ENCODE measurements around the gene HDAC4. TPM values are rescaled to one million over a fixed set of nuclear protein-coding genes. Genes with fewer than 3 reads are reported as not detected.

The HDAC4 gene
- total RNA-seq, 1 experiment from 2014 or later: 21.8 TPM

DNA sequence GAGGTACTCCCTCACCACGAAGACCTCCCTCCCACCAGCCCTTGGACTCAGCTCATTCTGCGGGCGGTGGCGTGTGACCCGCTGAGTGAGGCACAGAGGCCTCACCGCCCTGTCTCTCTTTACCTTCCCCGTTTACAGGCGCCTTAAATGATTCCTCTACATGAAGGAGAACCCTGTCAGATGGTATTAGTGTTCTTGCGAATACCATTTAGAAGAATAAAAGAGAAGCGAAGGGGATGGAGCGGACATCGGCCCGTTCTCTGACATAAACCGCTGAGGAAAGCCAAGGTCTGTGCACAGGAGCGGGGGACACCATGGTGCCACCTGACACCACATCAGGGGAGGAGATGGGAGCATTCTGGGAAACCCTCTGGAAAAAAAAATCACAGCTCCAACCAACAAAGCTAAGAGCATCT lies 179.8 kb downstream of the HDAC4 start:
- no peaks in the 10 kb centered on the region for H3K9me3 Mint-ChIP-seq (ENCODE audit: unreplicated experiment)
- CTCF ChIA-PET: interaction anchor here (0.6 kb wide), 2 partner anchors 282 to 798 kb away, joined by 3 read pairs; no protein-coding TSS in a partner anchor
- H3K27ac Mint-ChIP-seq (ENCODE audit: low read depth, unreplicated experiment): no peak overlapping the region
- no TSS peak for BruUV-seq (replicated peaks)
- no peak for DNase-seq (ENCODE audit: unreplicated experiment)
- no peak overlapping the region for H3K4me3 Mint-ChIP-seq (ENCODE audit: unreplicated experiment)
- H3K27me3 Mint-ChIP-seq (ENCODE audit: insufficient read depth, unreplicated experiment): no peaks in the 10 kb centered on the region
- no peak for TF ChIP-seq CTCF (IDR thresholded peaks at IDR 0.05; ENCODE audit: unreplicated experiment)
- intact Hi-C loops (cut with micrococcal nuclease): no loop called here
- no peaks in the 10 kb centered on the region for H3K36me3 Mint-ChIP-seq (ENCODE audit: insufficient read depth, unreplicated experiment)
- POLR2A ChIA-PET: interaction anchor here (1.2 kb wide), 1 partner anchor 55 kb away, joined by 3 read pairs; no protein-coding TSS in a partner anchor
- no peaks in the 10 kb centered on the region for H3K4me1 Mint-ChIP-seq (ENCODE audit: insufficient read depth, unreplicated experiment)

- TF ChIP-seq CTCF (IDR thresholded peaks at IDR 0.05; ENCODE audit: unreplicated experiment): no peak
- H3K27me3 Mint-ChIP-seq (ENCODE audit: insufficient read depth, unreplicated experiment): no peaks in the 10 kb centered on the region
- H3K36me3 Mint-ChIP-seq (ENCODE audit: insufficient read depth, unreplicated experiment): peaks cover 4% of the 10 kb centered on the region
- H3K4me3 Mint-ChIP-seq (ENCODE audit: unreplicated experiment): no peak overlapping the region
- CTCF ChIA-PET: no interaction called here
- no TSS peak for BruUV-seq (replicated peaks)
- H3K9me3 Mint-ChIP-seq (ENCODE audit: unreplicated experiment): no peaks in the 10 kb centered on the region
- H3K27ac Mint-ChIP-seq (ENCODE audit: low read depth, unreplicated experiment): no peak overlapping the region
- POLR2A ChIA-PET: interaction anchor here (1.2 kb wide), 1 partner anchor 55 kb away, joined by 3 read pairs; no protein-coding TSS in a partner anchor
- intact Hi-C loops (cut with micrococcal nuclease): no loop called here
- DNase-seq (ENCODE audit: unreplicated experiment): no peak
- no peaks in the 10 kb centered on the region for H3K4me1 Mint-ChIP-seq (ENCODE audit: insufficient read depth, unreplicated experiment)
Observed at GRCh38 chr2:239220341-239220740, 180.5 kb downstream of the HDAC4 start.

DNA sequence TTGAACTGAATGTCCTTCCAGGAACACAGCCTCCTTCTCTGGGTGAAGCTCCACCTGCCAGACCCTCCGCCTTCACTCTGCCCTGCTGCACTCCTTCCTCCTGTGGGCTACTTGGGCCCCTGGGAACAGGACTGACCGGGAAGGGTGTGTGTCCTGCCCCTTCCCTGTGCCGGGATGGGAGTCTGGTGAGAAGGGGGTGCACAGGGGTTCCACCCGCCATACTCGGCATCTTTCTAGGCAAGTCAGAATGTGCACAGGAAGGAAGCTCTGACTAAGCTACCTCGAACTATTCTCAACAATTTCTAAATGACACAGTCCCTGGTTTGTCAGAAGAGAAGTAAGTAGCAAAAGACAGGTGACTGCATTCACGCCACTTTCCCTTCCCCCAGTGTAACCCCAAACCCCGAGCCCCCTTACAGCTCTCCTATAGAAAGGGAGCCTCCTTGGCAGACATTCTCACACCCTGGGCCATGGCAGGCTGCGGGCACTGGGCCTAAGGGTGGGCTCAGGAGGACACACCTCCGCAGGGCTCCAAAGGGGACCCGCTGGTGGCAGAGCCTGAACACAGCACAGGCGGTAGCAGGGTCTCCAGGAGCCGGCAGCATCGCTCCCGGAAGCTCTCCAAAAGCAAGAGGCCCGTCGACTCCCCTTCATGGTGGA lies 184.1 kb downstream of the HDAC4 start:
- POLR2A ChIA-PET: no interaction called here

More for the DNA sequence above, 184.1 kb downstream of the HDAC4 start:
- TF ChIP-seq CTCF (IDR thresholded peaks at IDR 0.05; ENCODE audit: unreplicated experiment): no peak
- no peaks in the 10 kb centered on the region for H3K9me3 Mint-ChIP-seq (ENCODE audit: unreplicated experiment)
- no peak overlapping the region for H3K27ac Mint-ChIP-seq (ENCODE audit: low read depth, unreplicated experiment)
- no TSS peak for BruUV-seq (replicated peaks)
- H3K4me1 Mint-ChIP-seq (ENCODE audit: insufficient read depth, unreplicated experiment): no peaks in the 10 kb centered on the region
- no peak overlapping the region for H3K4me3 Mint-ChIP-seq (ENCODE audit: unreplicated experiment)
- CTCF ChIA-PET: no interaction called here
- no peak for DNase-seq (ENCODE audit: unreplicated experiment)
- intact Hi-C loops (cut with micrococcal nuclease): no loop called here
- H3K27me3 Mint-ChIP-seq (ENCODE audit: insufficient read depth, unreplicated experiment): no peaks in the 10 kb centered on the region
- peaks cover 9% of the 10 kb centered on the region for H3K36me3 Mint-ChIP-seq (ENCODE audit: insufficient read depth, unreplicated experiment)
